PC-9 (cell line): ENCODE data around the gene EIF4G1. TPM values are rescaled to one million over a fixed set of nuclear protein-coding genes. Genes with fewer than 3 reads are reported as not detected.

Experiments
- BruUV-seq: library from RNA; stranded (reverse); fragments of 400-500 nt; replicated peaks from 2 replicates; lab custom pipeline; 2021; lab: Mats Ljungman, UMichigan
- CTCF ChIA-PET: fragments of 300-600 bp; sonication (Branson Sonifier 250); formaldehyde crosslinking; loops from one replicate; lab custom pipeline; 2022; ENCODE audit warnings: antibody characterized with exemption; lab: Charles Lee
- POLR2A ChIA-PET: fragments of 300-600 bp; sonication (Branson Sonifier 250); formaldehyde crosslinking; loops from one replicate; lab custom pipeline; 2022; ENCODE audit warnings: antibody characterized with exemption; ENCODE audit not compliant: unreplicated experiment; lab: Charles Lee
- DNase-seq, 2 experiments: peaks; one replicate each; pipeline versions ENCODE4 v3.0.0 to v3.0.0-alpha.2; 2015 to 2022; ENCODE audit warnings: mixed read lengths in 1 of 2
- H2AFZ ChIP-seq: fragments of 200-600 bp; sonication (generic); 2 replicates; pipeline ENCODE4 v1.8.1; 2017; ENCODE audit warnings: antibody characterized with exemption
- H3F3A ChIP-seq: fragments of 200-600 bp; sonication (generic); 2 replicates; pipeline ENCODE4 v1.8.1; 2017; ENCODE audit warnings: antibody characterized with exemption, mild to moderate bottlenecking, low read depth; ENCODE audit not compliant: insufficient read depth
- H3K27ac ChIP-seq: fragments of 200-600 bp; sonication (generic); 2 replicates; pipeline ENCODE4 v1.6.1; 2016; ENCODE audit warnings: mixed run types
- H3K27me3 ChIP-seq: fragments of 200-600 bp; sonication (generic); 2 replicates; pipeline ENCODE4 v1.6.1; 2016; ENCODE audit warnings: low read depth, mixed run types; ENCODE audit not compliant: insufficient read depth
- H3K36me3 ChIP-seq: fragments of 200-600 bp; sonication (generic); 2 replicates; pipeline ENCODE4 v1.6.1; 2016; ENCODE audit warnings: low read depth, mixed run types
- H3K4me1 ChIP-seq: fragments of 200-600 bp; sonication (generic); replicated peaks from 2 replicates; pipeline ENCODE4 v1.6.1; 2016; ENCODE audit warnings: mixed run types; ENCODE audit not compliant: insufficient read depth
- H3K4me2 ChIP-seq: fragments of 200-600 bp; sonication (generic); 2 replicates; pipeline ENCODE4 v1.6.1; 2017; ENCODE audit warnings: mixed run types
- H3K4me3 ChIP-seq: fragments of 200-600 bp; sonication (generic); 2 replicates; pipeline ENCODE4 v1.6.1; 2016; ENCODE audit warnings: mixed run types
- H3K79me2 ChIP-seq: fragments of 200-600 bp; sonication (generic); 2 replicates; pipeline ENCODE4 v1.6.1; 2017; ENCODE audit warnings: low read depth, mixed run types
- H3K9me2 ChIP-seq: fragments of 200-600 bp; sonication (generic); 2 replicates; pipeline ENCODE4 v1.8.1; 2017; ENCODE audit warnings: mild to moderate bottlenecking; ENCODE audit not compliant: insufficient read depth
- H3K9me3 ChIP-seq: fragments of 200-600 bp; sonication (generic); 2 replicates; pipeline ENCODE4 v1.8.1; 2016; ENCODE audit warnings: low read depth; ENCODE audit not compliant: insufficient read depth
- H4K20me1 ChIP-seq: fragments of 200-600 bp; sonication (generic); 2 replicates; pipeline ENCODE4 v1.8.1; 2017; ENCODE audit not compliant: insufficient read depth
- CTCF ChIP-seq: fragments of 200-600 bp; sonication (generic); conservative IDR thresholded peaks from 2 replicates; pipeline ENCODE4 v1.6.1; 2017; ENCODE audit warnings: mixed run types, antibody characterized with exemption, mild to moderate bottlenecking, moderate library complexity
- EZH2 ChIP-seq: fragments of 200-600 bp; sonication (generic); IDR thresholded peaks from 2 replicates; pipeline ENCODE4 v1.8.0; 2017; ENCODE audit warnings: antibody characterized with exemption, low read depth
- intact Hi-C: fragments of 100-400 bp; cut with micrococcal nuclease; formaldehyde crosslinking; loops from one replicate; pipeline ENCODE4 v1.10.0; 2022; ENCODE audit not compliant: unreplicated experiment
- total RNA-seq: library from RNA; stranded (reverse); gene quantifications from 2 replicates; pipeline ENCODE4 v1.2.3, GENCODE V29; 2021

The EIF4G1 gene
- total RNA-seq, 1 experiment from 2014 or later = 657 TPM

GRCh38 chr3:184289426-184289938 lies 24.9 kb upstream of the EIF4G1 start:
- intact Hi-C loops = loop anchor here (1.0 to 10.0 kb wide), 9 partner anchors 39 to 1167 kb away; partner anchors contain the start of gene MAP6D1
- ChIA-PET POLR2A (no interaction called here), CTCF (interaction anchor here (0.5 to 1.3 kb wide), 4 partner anchors 64 to 394 kb away, joined by 3 to 10 read pairs (median 6); no protein-coding TSS in a partner anchor)
- Histone ChIP-seq H3K79me2 (no peaks in the 10 kb centered on the region), H3K27ac (no peak overlapping the region), H3K4me3 (no peak overlapping the region), H3K4me2 (no peak overlapping the region), H3K36me3 (no peaks in the 10 kb centered on the region), H3K9me3 (no peaks in the 10 kb centered on the region), H3K9me2 (no peaks in the 10 kb centered on the region), H4K20me1 (no peaks in the 10 kb centered on the region), H3K27me3 (no peaks in the 10 kb centered on the region; the same call in 1 of the 2 replicates), H3K4me1 (no peaks in the 10 kb centered on the region), H3F3A (no peaks in the 10 kb centered on the region), H2AFZ (no peak overlapping the region)
- BruUV-seq = no TSS peak
- peak; percentile 63 to 75 for DNase-seq
- TF ChIP-seq EZH2 (no peak), CTCF (peak; percentile 81)

DNA sequence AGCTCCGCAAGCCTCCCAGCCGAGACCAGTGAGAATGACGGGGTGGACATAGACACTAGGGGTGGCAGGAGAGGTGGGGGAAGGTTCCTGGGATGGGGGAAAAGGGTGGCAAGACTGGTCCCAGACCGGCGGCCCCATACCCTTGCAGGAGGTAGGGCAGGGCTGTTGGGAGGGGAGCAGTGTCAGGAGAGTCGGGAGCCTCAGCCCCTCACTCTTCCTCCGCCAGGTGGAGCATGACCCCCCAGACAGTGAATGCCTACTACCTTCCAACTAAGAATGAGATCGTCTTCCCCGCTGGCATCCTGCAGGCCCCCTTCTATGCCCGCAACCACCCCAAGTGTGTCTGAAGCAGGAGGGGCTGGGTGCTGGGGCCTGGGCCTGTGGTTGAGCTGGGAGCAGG lies 24.1 kb upstream of the EIF4G1 start:
- no TSS peak for BruUV-seq
- H3K9me2 ChIP-seq = no peaks in the 10 kb centered on the region
- H3K27me3 ChIP-seq = no peaks in the 10 kb centered on the region; the same call in 1 of the 2 replicates
- no peak overlapping the region for H3K27ac ChIP-seq
- CTCF ChIA-PET = no interaction called here
- H3K4me1 ChIP-seq = no peaks in the 10 kb centered on the region
- no peaks in the 10 kb centered on the region for H3F3A ChIP-seq
- intact Hi-C loops = no loop called here
- no peak overlapping the region for H2AFZ ChIP-seq
- no peaks in the 10 kb centered on the region for H3K79me2 ChIP-seq
- H3K4me2 ChIP-seq = no peak overlapping the region
- H3K36me3 ChIP-seq = no peaks in the 10 kb centered on the region
- POLR2A ChIA-PET = no interaction called here
- H3K9me3 ChIP-seq = no peaks in the 10 kb centered on the region
- no peaks in the 10 kb centered on the region for H4K20me1 ChIP-seq
- DNase-seq = no peak
- TF ChIP-seq EZH2 = no peak
- no peak for TF ChIP-seq CTCF
- no peak overlapping the region for H3K4me3 ChIP-seq

DNA sequence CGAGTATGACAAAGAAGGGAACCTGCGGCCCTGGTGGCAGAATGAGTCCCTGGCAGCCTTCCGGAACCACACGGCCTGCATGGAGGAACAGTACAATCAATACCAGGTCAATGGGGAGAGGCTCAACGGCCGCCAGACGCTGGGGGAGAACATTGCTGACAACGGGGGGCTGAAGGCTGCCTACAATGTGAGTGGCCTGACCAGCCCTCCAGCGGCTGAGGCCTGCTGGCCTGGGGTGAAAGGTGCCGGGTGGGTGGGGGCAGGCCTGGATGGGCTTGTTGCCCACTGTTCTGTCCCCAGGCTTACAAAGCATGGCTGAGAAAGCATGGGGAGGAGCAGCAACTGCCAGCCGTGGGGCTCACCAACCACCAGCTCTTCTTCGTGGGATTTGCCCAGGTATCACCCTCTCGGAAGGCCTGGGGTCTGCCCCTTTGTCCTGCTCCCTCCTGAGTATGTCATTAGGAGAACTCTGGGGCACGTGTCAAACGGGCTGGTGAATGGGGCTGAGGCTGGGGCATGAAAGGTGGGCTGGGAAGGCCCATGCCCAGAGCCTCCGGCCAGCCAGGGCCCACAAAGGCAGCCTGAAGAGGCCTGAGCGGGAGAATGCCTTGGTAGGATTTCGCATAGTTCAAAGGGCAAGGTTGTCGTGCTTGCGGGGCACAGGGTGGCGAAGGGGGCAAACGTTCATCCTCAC lies 23.2 kb upstream of the EIF4G1 start:
- BruUV-seq = no TSS peak
- Histone ChIP-seq H3F3A (no peaks in the 10 kb centered on the region), H3K27me3 (no peaks in the 10 kb centered on the region; the same call in 1 of the 2 replicates), H3K4me2 (no peak overlapping the region), H3K9me2 (no peaks in the 10 kb centered on the region), H3K27ac (no peak overlapping the region), H3K9me3 (no peaks in the 10 kb centered on the region), H4K20me1 (no peaks in the 10 kb centered on the region), H3K4me3 (no peak overlapping the region), H3K4me1 (no peaks in the 10 kb centered on the region), H3K36me3 (no peaks in the 10 kb centered on the region), H2AFZ (no peak overlapping the region), H3K79me2 (no peaks in the 10 kb centered on the region)
- TF ChIP-seq CTCF = no peak
- no peak for TF ChIP-seq EZH2
- no peak for DNase-seq
- intact Hi-C loops = no loop called here
- POLR2A ChIA-PET = no interaction called here
- CTCF ChIA-PET = interaction anchor here (0.6 kb wide), 2 partner anchors 30 to 407 kb away, joined by 3 to 14 read pairs; partner anchors contain the start of gene PARL
